Neural cell (in vitro differentiated cells): ENCODE results near the gene SH3RF3. TPM values are rescaled to one million over a fixed set of nuclear protein-coding genes. Genes with fewer than 3 reads are reported as not detected.

Source experiments
- H2AFZ ChIP-seq: fragments of 200-600, 300-800 bp; sonication (generic), shearing (Covaris generic); 2 replicates; pipeline ENCODE4 v1.6.0; 2014; ENCODE audit warnings: low read depth, mild to moderate bottlenecking, antibody characterized with exemption, low read length, moderate library complexity
- H3F3A ChIP-seq: fragments of 200-600 bp; shearing (Covaris generic); 2 replicates; pipeline ENCODE4 v1.6.1; 2016; ENCODE audit warnings: mild to moderate bottlenecking, moderate library complexity, mixed read lengths, antibody characterized with exemption, low read length; ENCODE audit not compliant: insufficient read depth, poor library complexity, severe bottlenecking
- H3K27ac ChIP-seq: fragments of 200-600, 300-800 bp; sonication (generic), shearing (Covaris generic); 2 replicates; pipeline ENCODE4 v1.5.1; 2014; ENCODE audit warnings: mild to moderate bottlenecking, low read length, moderate library complexity
- H3K27me3 ChIP-seq: fragments of 300-800, 200-600 bp; sonication (generic), shearing (Covaris generic); 2 replicates; pipeline ENCODE4 v1.6.0; 2014; ENCODE audit warnings: mild to moderate bottlenecking, low read depth, low read length, moderate library complexity; ENCODE audit not compliant: insufficient read depth
- H3K36me3 ChIP-seq: fragments of 300-800, 200-600 bp; sonication (generic), shearing (Covaris generic); 2 replicates; pipeline ENCODE4 v1.5.1; 2014; ENCODE audit warnings: mild to moderate bottlenecking, antibody characterized with exemption, low read length, moderate library complexity; ENCODE audit not compliant: insufficient read depth
- H3K4me2 ChIP-seq: fragments of 300-800, 200-600 bp; sonication (generic), shearing (Covaris generic); 2 replicates; pipeline ENCODE4 v1.6.0; 2014; ENCODE audit warnings: mild to moderate bottlenecking, low read length
- H3K4me3 ChIP-seq: fragments of 300-800, 200-600 bp; sonication (generic), shearing (Covaris generic); 2 replicates; pipeline ENCODE4 v1.5.1; 2014; ENCODE audit warnings: mild to moderate bottlenecking, low read length, moderate library complexity
- H3K79me2 ChIP-seq: fragments of 200-600 bp; shearing (Covaris generic); replicated peaks from 2 replicates; pipeline ENCODE4 v1.6.0; 2014; ENCODE audit warnings: mild to moderate bottlenecking, low read length, moderate library complexity; ENCODE audit not compliant: insufficient read depth
- H3K9ac ChIP-seq: fragments of 300-800, 200-600 bp; sonication (generic), shearing (Covaris generic); 2 replicates; pipeline ENCODE4 v1.6.1; 2016; ENCODE audit warnings: mild to moderate bottlenecking, low read length, mixed read lengths
- H3K9me2 ChIP-seq: fragments of 200-600 bp; shearing (Covaris generic); 2 replicates; pipeline ENCODE4 v1.6.1; 2016; ENCODE audit warnings: mild to moderate bottlenecking, low read length, mixed read lengths; ENCODE audit not compliant: insufficient read depth
- H3K9me3 ChIP-seq: fragments of 200-600, 300-800 bp; sonication (generic), shearing (Covaris generic); 2 replicates; pipeline ENCODE4 v1.6.1; 2016; ENCODE audit warnings: mild to moderate bottlenecking, mixed run types, low read length, moderate library complexity, mixed read lengths
- H4K20me1 ChIP-seq: fragments of 200-600 bp; shearing (Covaris generic); 2 replicates; pipeline ENCODE4 v1.6.1; 2016; ENCODE audit warnings: mild to moderate bottlenecking, mixed run types; ENCODE audit not compliant: insufficient read depth
- EP300 ChIP-seq: fragments of 450-650 bp; conservative IDR thresholded peaks from 2 replicates; pipeline ENCODE4 v1.6.1; 2014; ENCODE audit warnings: antibody characterized with exemption, mild to moderate bottlenecking, moderate library complexity; ENCODE audit not compliant: poor library complexity, severe bottlenecking
- EZH2 ChIP-seq: fragments of 200-600, 300-800 bp; shearing (Covaris generic), sonication (generic); IDR thresholded peaks from 2 replicates; pipeline ENCODE4 v1.6.1; 2014; ENCODE audit warnings: antibody characterized with exemption, low read length, borderline replicate concordance, mild to moderate bottlenecking; ENCODE audit not compliant: insufficient read depth, poor library complexity, severe bottlenecking
- MXI1 ChIP-seq: fragments of 450-650 bp; conservative IDR thresholded peaks from 2 replicates; pipeline ENCODE4 v1.6.1; 2014; ENCODE audit warnings: antibody characterized with exemption, mild to moderate bottlenecking; ENCODE audit not compliant: poor library complexity, severe bottlenecking
- POLR2AphosphoS5 ChIP-seq: IDR thresholded peaks from 2 replicates; pipeline ENCODE4 v1.6.1; 2012
- RAD21 ChIP-seq: fragments of 450-650 bp; conservative IDR thresholded peaks from 2 replicates; pipeline ENCODE4 v1.6.1; 2014; ENCODE audit warnings: antibody characterized with exemption, mild to moderate bottlenecking, moderate library complexity
- SMC3 ChIP-seq: fragments of 450-650 bp; conservative IDR thresholded peaks from 2 replicates; pipeline ENCODE4 v1.6.1; 2014; ENCODE audit warnings: antibody characterized with exemption, mild to moderate bottlenecking, moderate library complexity; ENCODE audit not compliant: poor library complexity
- TAF1 ChIP-seq: IDR thresholded peaks from 2 replicates; pipeline ENCODE4 v1.6.1; 2012; ENCODE audit warnings: low read depth
- polyA plus RNA-seq: library from polyadenylated mRNA; depleted of rRNA; stranded (reverse); fragments of >200 nt; gene quantifications from 2 replicates; pipeline ENCODE4 v1.2.3, GENCODE V29; 2014
- TF ChIP-seq, protein P1 (sequence below): IDR thresholded peaks from 2 replicates; pipeline ENCODE4 v1.6.1; 2012; ENCODE audit warnings: borderline replicate concordance
- TF ChIP-seq, protein P2 (sequence below): fragments of 450-650 bp; IDR thresholded peaks from 2 replicates; pipeline ENCODE4 v1.5.1; 2014; ENCODE audit warnings: antibody characterized with exemption, mild to moderate bottlenecking, moderate library complexity; ENCODE audit not compliant: poor library complexity, severe bottlenecking

SH3RF3 gene
- polyA plus RNA-seq, 1 donor from 2014 or later: 0.53 TPM

DNA sequence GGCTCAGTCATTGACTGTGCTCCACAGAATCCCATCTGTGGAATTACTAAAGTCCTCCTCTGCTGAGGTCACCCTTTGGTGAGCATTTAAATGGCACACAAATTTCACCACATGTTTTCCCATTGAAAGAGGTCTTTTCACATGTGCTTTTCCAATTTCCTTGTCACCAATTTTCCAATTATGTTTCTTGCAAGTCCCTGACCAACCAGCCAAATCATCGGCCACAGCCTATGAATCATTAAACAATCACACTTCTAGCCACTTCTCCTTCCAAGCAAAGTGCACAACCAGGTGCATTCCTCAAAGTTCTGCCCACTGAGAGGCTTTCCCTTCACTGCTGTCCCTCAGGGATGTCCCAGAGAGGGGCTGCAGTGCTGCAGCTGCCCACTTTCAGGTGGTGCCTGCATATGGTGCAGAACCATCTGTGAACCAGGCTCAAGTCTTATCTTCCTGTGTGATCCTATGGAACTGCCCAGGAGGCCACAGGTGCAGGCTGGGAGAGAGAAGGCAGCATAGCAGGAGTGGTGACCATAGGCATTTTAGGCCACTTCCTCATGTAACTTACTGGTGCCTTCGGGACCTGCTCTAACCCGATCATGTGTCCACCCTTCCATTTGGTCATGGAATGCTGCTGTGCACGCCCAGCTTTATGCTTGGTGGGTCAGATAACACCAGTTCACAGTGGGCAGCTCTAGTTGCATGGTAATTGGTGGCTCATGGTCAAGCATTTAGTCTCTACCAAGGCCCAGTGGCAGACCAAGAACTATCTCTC is 331.7 kb downstream of the SH3RF3 start:
- no peak overlapping the region for H3K4me3 ChIP-seq
- TF ChIP-seq, protein P1, sequence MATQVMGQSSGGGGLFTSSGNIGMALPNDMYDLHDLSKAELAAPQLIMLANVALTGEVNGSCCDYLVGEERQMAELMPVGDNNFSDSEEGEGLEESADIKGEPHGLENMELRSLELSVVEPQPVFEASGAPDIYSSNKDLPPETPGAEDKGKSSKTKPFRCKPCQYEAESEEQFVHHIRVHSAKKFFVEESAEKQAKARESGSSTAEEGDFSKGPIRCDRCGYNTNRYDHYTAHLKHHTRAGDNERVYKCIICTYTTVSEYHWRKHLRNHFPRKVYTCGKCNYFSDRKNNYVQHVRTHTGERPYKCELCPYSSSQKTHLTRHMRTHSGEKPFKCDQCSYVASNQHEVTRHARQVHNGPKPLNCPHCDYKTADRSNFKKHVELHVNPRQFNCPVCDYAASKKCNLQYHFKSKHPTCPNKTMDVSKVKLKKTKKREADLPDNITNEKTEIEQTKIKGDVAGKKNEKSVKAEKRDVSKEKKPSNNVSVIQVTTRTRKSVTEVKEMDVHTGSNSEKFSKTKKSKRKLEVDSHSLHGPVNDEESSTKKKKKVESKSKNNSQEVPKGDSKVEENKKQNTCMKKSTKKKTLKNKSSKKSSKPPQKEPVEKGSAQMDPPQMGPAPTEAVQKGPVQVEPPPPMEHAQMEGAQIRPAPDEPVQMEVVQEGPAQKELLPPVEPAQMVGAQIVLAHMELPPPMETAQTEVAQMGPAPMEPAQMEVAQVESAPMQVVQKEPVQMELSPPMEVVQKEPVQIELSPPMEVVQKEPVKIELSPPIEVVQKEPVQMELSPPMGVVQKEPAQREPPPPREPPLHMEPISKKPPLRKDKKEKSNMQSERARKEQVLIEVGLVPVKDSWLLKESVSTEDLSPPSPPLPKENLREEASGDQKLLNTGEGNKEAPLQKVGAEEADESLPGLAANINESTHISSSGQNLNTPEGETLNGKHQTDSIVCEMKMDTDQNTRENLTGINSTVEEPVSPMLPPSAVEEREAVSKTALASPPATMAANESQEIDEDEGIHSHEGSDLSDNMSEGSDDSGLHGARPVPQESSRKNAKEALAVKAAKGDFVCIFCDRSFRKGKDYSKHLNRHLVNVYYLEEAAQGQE: no peak
- no peak for TF ChIP-seq EZH2
- TF ChIP-seq, protein P2, sequence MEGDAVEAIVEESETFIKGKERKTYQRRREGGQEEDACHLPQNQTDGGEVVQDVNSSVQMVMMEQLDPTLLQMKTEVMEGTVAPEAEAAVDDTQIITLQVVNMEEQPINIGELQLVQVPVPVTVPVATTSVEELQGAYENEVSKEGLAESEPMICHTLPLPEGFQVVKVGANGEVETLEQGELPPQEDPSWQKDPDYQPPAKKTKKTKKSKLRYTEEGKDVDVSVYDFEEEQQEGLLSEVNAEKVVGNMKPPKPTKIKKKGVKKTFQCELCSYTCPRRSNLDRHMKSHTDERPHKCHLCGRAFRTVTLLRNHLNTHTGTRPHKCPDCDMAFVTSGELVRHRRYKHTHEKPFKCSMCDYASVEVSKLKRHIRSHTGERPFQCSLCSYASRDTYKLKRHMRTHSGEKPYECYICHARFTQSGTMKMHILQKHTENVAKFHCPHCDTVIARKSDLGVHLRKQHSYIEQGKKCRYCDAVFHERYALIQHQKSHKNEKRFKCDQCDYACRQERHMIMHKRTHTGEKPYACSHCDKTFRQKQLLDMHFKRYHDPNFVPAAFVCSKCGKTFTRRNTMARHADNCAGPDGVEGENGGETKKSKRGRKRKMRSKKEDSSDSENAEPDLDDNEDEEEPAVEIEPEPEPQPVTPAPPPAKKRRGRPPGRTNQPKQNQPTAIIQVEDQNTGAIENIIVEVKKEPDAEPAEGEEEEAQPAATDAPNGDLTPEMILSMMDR: no peak
- TF ChIP-seq MXI1: no peak
- TF ChIP-seq EP300: no peak
- no peak for TF ChIP-seq POLR2AphosphoS5
- no peak for TF ChIP-seq RAD21
- TF ChIP-seq TAF1: no peak
- no peak for TF ChIP-seq SMC3
- no peak overlapping the region for H2AFZ ChIP-seq
- H3K27ac ChIP-seq: no peak overlapping the region
- H3K9me2 ChIP-seq: no peaks in the 10 kb centered on the region
- no peaks in the 10 kb centered on the region for H3F3A ChIP-seq
- no peak overlapping the region for H3K9ac ChIP-seq
- no peaks in the 10 kb centered on the region for H3K9me3 ChIP-seq
- H3K27me3 ChIP-seq: no peaks in the 10 kb centered on the region
- H3K4me2 ChIP-seq: no peak overlapping the region
- H4K20me1 ChIP-seq: no peaks in the 10 kb centered on the region
- no peaks in the 10 kb centered on the region for H3K79me2 ChIP-seq
- no peaks in the 10 kb centered on the region for H3K36me3 ChIP-seq

DNA sequence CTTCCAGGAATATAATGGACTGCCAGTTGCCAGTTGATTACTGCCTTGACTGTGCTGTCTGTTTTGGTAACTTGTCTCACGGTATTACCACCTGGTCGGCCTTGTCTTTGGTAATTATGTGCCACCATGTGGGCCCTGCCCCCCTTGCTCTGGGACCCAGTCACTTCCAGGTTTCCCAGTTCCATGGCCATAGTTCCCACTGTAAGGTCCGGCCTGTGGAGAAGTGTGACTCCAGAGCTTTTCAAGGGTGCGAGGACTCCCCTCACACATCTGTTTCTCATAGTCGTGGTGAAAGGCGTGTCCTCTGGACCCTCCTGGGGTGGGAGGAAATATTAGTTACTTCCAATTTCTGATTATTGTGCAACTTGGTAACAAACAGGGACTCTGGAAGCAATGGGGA is 334.2 kb downstream of the SH3RF3 start:
- H3K9me2 ChIP-seq: no peaks in the 10 kb centered on the region
- H3F3A ChIP-seq: no peaks in the 10 kb centered on the region
- no peak overlapping the region for H3K4me2 ChIP-seq
- no peaks in the 10 kb centered on the region for H3K79me2 ChIP-seq
- H3K27ac ChIP-seq: no peak overlapping the region
- H3K36me3 ChIP-seq: no peaks in the 10 kb centered on the region
- no peaks in the 10 kb centered on the region for H3K9me3 ChIP-seq
- no peaks in the 10 kb centered on the region for H4K20me1 ChIP-seq
- TF ChIP-seq, protein P2: no peak
- TF ChIP-seq, protein P1: no peak
- TF ChIP-seq MXI1 (no peak), EP300 (no peak), RAD21 (no peak), SMC3 (no peak)
- H3K27me3 ChIP-seq: no peaks in the 10 kb centered on the region
- no peak overlapping the region for H3K9ac ChIP-seq
- H3K4me3 ChIP-seq: no peak overlapping the region
- H2AFZ ChIP-seq: no peak overlapping the region
